GM23338 (cell line): ENCODE data around the gene EYA2.

Experiments
- CREB1 ChIP-seq: fragments of 250-450 bp; sonication (Bioruptor Pico); IDR thresholded peaks from 2 replicates; pipeline ENCODE4 v1.5.0; 2020; ENCODE audit warnings: low read depth, mild to moderate bottlenecking, moderate library complexity
- EZH2 ChIP-seq: fragments of 200-600 bp; sonication (generic); IDR thresholded peaks from one replicate; pipeline ENCODE4 v1.8.0; 2017; ENCODE audit warnings: antibody characterized with exemption, mild to moderate bottlenecking, low read depth; ENCODE audit not compliant: unreplicated experiment
- POLR2AphosphoS5 ChIP-seq: IDR thresholded peaks from 2 replicates; pipeline ENCODE4 v1.6.1; 2016; ENCODE audit warnings: antibody characterized with exemption, low read depth
- ZNF331 ChIP-seq: fragments of 250-450 bp; sonication (Bioruptor Pico); IDR thresholded peaks from 2 replicates; pipeline ENCODE4 v1.5.0; 2020; ENCODE audit warnings: low read depth, mild to moderate bottlenecking, moderate library complexity
- TF ChIP-seq, protein P1 (sequence below), 2 experiments: fragments of 200-600 bp in 1 of 2; sonication (generic) in 1 of 2; conservative IDR thresholded peaks; 2 replicates each; pipeline versions ENCODE4 v1.5.1 to v1.6.1; 2016 to 2017; ENCODE audit warnings: antibody characterized with exemption in 2 of 2, low read depth in 2 of 2, mild to moderate bottlenecking in 2 of 2, moderate library complexity in 1 of 2
- TF ChIP-seq, protein P2 (sequence below): IDR thresholded peaks from 2 replicates; pipeline ENCODE4 v1.6.1; 2016; ENCODE audit warnings: antibody characterized with exemption

DNA sequence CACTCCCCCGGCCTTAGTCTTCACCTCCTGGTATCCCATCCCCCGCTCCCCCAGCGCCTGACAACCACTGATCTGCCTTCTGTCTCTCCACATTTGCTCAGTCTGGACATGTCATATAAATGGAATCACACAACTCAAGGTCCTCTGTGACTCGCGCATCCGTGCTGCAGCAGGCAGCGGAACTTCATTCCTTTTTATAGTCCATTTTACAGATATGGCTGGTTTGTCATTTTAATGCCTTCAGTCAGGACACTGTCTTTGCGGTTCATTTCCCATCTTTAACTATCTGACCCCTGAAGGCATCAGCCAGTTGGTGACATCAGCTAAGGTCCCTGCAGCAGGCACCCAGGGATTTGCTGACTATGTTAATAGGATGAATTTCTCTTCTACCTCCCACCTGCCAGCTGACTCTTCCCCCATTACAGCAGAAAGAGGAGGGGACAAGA, 336.2 kb downstream of the EYA2 start:
- TF ChIP-seq, protein P1, sequence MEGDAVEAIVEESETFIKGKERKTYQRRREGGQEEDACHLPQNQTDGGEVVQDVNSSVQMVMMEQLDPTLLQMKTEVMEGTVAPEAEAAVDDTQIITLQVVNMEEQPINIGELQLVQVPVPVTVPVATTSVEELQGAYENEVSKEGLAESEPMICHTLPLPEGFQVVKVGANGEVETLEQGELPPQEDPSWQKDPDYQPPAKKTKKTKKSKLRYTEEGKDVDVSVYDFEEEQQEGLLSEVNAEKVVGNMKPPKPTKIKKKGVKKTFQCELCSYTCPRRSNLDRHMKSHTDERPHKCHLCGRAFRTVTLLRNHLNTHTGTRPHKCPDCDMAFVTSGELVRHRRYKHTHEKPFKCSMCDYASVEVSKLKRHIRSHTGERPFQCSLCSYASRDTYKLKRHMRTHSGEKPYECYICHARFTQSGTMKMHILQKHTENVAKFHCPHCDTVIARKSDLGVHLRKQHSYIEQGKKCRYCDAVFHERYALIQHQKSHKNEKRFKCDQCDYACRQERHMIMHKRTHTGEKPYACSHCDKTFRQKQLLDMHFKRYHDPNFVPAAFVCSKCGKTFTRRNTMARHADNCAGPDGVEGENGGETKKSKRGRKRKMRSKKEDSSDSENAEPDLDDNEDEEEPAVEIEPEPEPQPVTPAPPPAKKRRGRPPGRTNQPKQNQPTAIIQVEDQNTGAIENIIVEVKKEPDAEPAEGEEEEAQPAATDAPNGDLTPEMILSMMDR (conservative IDR thresholded peaks at IDR 0.05; ENCODE audit: low read depth in 2 of 2), result no peak
- TF ChIP-seq POLR2AphosphoS5, result no peak
- no peak for TF ChIP-seq ZNF331 (CRISPR knock-in tag)
- TF ChIP-seq, protein P2, sequence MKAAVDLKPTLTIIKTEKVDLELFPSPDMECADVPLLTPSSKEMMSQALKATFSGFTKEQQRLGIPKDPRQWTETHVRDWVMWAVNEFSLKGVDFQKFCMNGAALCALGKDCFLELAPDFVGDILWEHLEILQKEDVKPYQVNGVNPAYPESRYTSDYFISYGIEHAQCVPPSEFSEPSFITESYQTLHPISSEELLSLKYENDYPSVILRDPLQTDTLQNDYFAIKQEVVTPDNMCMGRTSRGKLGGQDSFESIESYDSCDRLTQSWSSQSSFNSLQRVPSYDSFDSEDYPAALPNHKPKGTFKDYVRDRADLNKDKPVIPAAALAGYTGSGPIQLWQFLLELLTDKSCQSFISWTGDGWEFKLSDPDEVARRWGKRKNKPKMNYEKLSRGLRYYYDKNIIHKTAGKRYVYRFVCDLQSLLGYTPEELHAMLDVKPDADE, result no peak
- TF ChIP-seq EZH2, result no peak
- TF ChIP-seq CREB1, result no peak
